Right lung (tissue), 5 donors: Measurements from ENCODE around the gene SKA3. TPM values are rescaled to one million over a fixed set of nuclear protein-coding genes. Genes with fewer than 3 reads are reported as not detected.

Source experiments
- DNase-seq, 2 donors: peaks; one replicate each; pipeline ENCODE4 v3.0.0-alpha.2; 2013
- polyA plus RNA-seq, 5 donors: library from polyadenylated mRNA; unstranded; fragments of 120-200 nt; gene quantifications; one replicate each; pipeline versions ENCODE4 v1.2.1 to v1.2.3, GENCODE V29; 2013; ENCODE audit warnings: inconsistent platforms in 1 of 5, low replicate concordance in 1 of 5; ENCODE audit not compliant: insufficient read length in 5 of 5, insufficient read depth in 1 of 5

Gene SKA3
- polyA plus RNA-seq, 5 donors: 8.1 to 21.9 (median 12.7) TPM

DNA sequence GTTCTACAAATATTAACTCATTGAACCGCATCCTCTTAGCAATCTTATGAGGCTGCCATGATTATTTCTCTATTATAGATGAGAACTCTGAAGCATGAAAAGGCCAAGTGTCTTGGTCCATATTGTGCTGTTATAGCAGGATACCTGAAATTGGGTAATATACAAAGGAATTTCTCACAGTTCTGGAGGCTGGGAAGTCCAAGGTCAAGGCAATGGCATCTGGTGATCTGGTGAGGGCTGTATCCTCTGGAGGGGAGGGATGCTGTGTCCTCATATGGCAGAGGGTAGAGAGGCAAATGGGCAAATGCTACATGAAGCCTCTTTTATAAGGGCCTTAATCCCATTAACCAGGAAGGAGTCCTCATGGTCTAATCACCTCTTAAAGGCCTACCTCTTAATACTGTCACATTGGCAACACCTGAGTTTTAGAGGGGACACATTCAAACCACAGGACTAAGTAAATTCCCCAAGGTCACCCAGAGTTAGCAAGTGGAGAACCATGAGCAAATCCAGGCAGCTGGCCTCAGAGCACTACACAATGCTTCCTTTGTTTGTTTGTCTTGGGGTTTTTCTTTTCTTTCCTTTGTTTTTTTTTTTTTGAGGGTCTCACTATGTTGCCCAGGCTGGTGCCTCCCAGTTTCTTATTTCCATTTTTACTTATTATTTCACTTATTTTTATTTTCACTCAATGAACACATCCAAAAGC, 59.1 kb downstream of the SKA3 start:
- no peak for DNase-seq

DNA sequence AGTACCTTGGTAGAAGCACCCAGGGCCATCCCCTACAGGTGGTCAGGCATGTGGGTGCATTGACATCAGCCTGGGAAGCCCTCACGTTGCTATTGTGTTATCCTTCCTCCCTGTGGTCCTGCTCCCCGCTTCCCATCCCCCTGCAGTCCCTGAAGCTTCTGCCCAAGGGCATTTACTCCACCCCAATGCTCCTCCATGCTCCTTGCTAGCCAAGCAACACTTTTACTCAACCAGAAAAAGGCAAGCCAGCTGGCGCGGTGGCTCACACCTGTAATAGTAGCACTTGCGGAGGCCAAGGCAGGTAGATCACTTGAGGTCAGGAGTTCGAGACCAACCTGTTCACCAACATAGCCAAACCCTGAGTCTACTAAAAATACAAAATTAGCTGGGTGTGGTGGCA, 60.2 kb downstream of the SKA3 start:
- no peak for DNase-seq

- DNase-seq: peak; percentile 84 to 92
Observed at GRCh38 chr13:21115231-21115630, 61.1 kb downstream of the SKA3 start.

DNA sequence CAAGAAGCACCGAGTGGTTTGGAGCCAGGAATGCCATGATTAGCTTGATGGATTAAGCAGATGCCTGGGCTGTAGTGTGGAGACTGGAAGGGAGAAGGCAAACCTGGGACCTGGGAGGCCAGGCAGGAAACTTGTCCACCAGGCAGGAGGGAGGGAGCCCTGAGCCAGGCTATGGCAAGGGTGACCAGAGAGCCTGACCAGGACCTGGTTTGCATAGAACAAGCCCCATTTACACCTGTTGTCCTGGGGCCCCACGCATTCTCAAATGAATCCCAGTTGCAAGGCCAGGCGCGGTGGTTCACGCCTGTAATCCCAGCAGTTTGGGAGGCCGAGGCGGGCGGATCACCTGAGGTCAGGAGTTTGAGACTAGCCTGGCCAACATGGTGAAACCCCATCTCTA, 64.8 kb downstream of the SKA3 start:
- DNase-seq: no peak

- DNase-seq: no peak
Observed at GRCh38 chr13:21109168-21109567, 67.2 kb downstream of the SKA3 start.

DNA sequence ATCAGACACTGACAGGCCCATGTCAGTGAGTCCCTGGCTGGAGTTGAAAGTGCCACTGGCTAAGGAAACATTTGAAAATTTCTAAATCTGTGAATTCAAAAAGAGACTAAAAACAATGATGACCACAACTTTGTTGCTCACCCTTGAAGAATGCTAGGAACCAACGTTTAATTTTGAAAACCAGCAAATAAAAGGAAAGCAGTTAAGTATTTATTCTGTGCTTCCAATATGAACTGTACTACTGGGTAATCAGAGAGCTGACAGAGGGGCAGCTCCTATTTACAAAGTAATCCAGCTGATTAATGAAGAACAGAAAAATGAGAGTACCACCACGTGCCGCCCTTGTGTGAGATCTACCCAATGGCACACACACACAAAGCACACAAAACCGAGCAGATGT, 70.3 kb downstream of the SKA3 start:
- DNase-seq: no peak

DNA sequence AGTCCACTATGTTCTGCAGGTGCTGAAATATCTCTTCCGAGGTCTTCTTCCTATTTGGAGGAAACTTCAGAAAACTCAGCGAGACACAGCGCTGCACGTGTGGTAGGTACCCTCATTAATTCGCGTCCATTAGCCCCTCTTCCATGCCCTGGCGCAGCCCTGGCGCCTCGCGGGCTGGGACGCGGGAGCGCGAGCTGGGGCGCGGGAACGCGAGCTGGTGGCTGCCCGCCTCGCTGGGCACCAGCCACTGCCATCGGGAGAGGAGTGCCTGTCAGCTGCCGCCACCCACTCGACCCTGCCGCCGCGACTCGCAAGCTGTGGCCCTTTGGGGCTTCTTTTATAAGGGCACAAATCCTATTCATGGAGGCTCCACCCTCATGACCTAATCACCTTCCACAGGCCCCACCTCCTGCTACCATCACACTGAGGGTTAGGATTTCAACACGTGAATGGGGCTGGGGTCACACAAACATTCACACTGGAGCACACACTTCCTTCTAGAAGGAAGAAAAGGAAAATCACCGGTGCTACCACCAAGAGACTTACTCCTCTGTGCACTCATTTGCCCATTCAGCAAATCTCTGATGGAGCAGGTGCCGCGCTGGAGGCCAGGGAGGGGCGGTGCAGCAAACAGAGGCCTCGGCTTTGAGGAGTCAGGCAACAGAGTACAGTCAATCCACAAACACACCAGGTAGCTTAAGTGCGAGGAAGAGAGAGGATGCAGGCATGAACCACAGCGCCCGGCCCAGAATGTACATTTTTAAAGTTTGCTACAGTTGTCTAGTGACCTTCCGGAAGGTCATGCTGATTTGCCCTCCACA, 71.9 kb downstream of the SKA3 start:
- no peak for DNase-seq

Other genes with a start within 250 kb of the SKA3 start
- 10 to 100 TPM; 12.1 to 17.6 (median 15.0) TPM for gene LATS2, start 115.0 kb downstream of the SKA3 start, polyA plus RNA-seq
- gene SAP18, start 36.4 kb downstream of the SKA3 start, polyA plus RNA-seq: 100 to 1,000 TPM; 221 to 246 (median 233) TPM
- 10 to 100 TPM; 16.4 to 24.0 (median 17.9) TPM for gene MRPL57, start 106 bp upstream of the SKA3 start, polyA plus RNA-seq